C4-2B (cell line): ENCODE data around the gene RBM20.

Source experiments
- H3K27ac ChIP-seq: fragments of 450-650 bp; 2 replicates; pipeline ENCODE4 v1.5.1; 2017
- ZFX ChIP-seq: fragments of 450-650 bp; IDR thresholded peaks from 2 replicates; pipeline ENCODE4 v1.6.1; 2017
- TF ChIP-seq, protein P1 (sequence below): fragments of 450-650 bp; conservative IDR thresholded peaks from 2 replicates; pipeline ENCODE4 v1.5.1; 2017; ENCODE audit warnings: mild to moderate bottlenecking

The RBM20 gene

DNA sequence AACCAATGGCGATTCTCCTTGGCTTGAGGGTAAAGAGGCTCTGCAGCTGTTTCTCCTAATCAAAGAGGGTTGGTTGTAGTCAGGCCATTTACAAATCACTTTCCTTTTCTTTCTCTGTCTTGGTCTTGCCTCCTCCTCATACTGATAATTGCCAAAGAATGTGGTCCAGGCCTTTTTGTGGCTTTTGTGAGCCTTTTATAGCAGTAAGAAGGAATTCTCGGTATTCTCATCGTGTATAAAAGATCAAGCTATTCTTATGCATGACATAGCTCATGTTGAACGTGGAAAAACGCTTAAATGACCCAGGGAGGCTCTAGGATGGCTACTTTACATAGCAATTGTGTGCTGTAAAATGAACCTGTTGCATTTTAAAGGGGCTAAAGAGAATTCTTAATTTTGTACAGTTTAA lies 62.6 kb downstream of the RBM20 start:
- no peak for TF ChIP-seq ZFX
- TF ChIP-seq, protein P1, sequence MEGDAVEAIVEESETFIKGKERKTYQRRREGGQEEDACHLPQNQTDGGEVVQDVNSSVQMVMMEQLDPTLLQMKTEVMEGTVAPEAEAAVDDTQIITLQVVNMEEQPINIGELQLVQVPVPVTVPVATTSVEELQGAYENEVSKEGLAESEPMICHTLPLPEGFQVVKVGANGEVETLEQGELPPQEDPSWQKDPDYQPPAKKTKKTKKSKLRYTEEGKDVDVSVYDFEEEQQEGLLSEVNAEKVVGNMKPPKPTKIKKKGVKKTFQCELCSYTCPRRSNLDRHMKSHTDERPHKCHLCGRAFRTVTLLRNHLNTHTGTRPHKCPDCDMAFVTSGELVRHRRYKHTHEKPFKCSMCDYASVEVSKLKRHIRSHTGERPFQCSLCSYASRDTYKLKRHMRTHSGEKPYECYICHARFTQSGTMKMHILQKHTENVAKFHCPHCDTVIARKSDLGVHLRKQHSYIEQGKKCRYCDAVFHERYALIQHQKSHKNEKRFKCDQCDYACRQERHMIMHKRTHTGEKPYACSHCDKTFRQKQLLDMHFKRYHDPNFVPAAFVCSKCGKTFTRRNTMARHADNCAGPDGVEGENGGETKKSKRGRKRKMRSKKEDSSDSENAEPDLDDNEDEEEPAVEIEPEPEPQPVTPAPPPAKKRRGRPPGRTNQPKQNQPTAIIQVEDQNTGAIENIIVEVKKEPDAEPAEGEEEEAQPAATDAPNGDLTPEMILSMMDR = no peak
- no peak overlapping the region for H3K27ac ChIP-seq

DNA sequence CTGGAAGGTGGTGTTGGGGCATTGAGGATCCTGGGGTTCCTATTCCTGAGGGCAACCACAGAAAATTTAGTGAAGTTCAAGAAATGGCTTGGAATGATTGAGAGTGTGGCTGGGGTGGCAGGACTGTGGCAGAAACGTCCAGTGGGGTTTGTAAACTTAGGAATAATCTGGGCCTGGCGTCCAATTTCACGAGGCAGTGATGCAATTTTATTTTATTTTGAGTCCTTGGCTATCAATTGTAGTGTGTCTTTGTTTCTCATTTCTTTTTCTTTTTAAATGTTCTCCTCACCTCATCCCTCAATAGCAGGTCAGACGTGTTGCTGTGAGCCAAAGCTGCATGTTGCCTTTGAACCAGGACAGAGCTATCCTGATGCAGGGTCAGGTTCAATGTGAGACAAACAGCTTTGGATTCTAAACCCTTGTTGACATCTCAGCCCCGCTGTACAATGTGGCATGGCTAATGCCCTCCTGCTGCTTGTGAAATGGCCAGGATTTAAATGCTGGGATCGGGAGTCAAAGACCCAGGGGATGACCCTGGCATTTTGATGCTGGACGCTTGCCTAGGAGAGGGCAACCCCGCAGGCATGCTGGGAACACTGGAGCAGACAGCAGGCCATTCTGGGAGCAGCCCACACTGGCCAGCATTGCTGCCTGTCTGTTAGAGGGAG lies 64.8 kb downstream of the RBM20 start:
- TF ChIP-seq, protein P1 = no peak
- TF ChIP-seq ZFX = no peak
- no peak overlapping the region for H3K27ac ChIP-seq

DNA sequence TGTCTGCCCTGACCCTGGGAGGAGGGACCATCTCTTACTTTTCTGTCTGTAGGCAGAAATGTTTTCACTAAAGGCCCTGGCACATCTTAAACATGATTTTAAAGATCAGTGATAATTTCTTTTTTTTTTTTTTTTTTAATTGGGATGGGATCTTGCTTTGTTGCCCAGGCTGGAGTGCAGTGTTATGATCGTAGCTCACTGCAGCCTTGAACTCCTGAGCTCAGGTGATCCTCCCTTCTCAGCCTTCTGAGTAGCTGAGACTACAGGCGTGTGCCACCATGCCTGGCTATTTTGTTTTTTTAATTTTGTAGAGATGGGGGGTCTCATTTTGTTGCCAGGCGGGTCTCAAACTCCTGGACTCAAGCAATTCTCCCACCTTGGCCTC lies 65.3 kb downstream of the RBM20 start:
- no peak for TF ChIP-seq ZFX
- TF ChIP-seq, protein P1 = no peak
- no peak overlapping the region for H3K27ac ChIP-seq

DNA sequence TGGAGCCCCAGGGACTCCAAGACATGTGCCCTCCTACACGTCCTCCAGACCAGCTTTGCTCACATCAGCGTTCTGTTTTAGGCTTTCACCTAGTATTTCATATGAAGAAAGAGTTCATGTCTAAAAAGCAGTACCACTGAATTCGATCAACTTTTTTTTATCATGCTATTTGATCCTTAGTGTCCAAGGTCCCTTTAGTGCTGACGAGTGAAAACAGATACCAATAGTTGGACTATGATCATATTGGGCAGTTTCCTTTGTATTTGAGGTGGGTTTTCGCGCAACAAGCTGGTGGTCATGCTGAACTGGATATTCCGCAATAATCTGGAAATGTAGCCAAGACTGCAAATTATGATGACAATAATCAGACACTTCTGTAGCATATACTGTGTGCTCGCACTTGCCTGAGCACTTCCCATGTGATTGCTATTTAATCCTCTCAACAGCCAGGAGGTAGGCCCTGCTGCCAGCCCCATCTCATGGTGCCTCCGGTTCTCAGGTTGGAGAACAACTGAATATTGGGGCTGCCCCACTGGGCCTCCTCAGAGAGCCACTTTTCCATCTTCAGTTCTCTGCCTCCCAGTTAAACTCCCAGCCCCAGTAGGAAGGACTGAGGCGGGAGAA lies 65.9 kb downstream of the RBM20 start:
- TF ChIP-seq ZFX = no peak
- TF ChIP-seq, protein P1 = no peak
- H3K27ac ChIP-seq = no peak overlapping the region

DNA sequence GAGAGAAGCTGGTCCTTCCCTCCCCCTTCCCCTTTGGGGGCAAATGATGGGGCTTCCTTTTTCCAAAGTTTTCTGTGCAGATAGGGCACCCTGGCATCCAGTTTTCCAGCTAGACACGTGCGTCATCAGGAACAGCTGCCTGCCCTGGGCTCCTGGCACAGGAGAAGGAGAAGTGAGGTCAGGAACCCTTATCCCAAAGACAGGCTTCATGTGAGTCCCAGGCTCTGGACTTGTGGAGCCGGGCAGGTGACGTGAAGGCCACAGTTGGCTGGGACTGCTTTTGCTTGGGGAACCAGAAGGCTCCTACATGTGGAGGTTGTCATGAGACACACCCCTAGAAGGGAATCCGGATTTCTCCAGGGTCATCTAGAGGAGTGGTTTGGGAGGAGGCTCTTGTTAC lies 66.5 kb downstream of the RBM20 start:
- no peak overlapping the region for H3K27ac ChIP-seq
- no peak for TF ChIP-seq ZFX
- TF ChIP-seq, protein P1 = no peak

DNA sequence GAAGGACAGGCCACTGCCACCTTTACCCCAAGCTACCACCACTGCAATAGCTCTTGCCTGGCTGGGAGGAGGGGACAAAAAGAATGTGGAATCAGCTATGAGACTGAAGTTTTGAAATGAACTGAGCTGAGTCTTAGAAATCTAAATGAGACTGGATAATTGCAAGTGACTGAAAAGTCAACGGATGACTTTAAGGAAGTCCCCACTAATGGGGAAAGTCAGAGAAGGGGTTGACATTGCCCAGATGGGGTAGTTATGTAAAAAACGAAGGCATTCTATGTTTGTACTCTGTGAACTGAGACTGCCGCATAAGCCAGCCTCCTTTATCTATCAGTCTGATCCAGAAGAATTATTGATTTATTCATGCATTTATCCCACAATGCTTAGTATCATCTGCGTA lies 67.2 kb downstream of the RBM20 start:
- no peak overlapping the region for H3K27ac ChIP-seq
- TF ChIP-seq, protein P1 = no peak
- TF ChIP-seq ZFX = no peak

DNA sequence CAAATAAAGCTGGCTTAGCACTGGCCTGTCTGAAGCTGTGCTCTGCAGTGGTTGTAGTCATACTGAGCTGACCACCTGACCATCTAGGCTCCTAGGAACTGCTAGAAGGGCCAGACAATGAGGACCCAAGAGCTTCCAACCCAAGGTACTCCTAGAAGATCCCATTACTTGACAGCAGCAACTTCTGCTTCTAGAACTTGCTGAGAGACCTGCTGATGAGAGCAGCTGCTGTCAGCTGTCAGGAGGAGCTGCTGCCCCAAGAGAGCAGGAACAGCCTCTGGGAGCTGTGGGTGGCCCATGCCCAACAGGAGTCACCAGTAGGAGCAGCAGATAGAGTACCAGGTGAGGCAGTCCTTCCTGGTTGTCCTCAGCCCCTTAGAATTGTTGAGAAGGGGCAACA lies 70.2 kb downstream of the RBM20 start:
- TF ChIP-seq, protein P1 = no peak
- no peak for TF ChIP-seq ZFX
- H3K27ac ChIP-seq = no peak overlapping the region
